Measurements from ENCODE around the gene NEU4. TPM values are rescaled to one million over a fixed set of nuclear protein-coding genes. Genes with fewer than 3 reads are reported as not detected.

The NEU4 gene
- total RNA-seq, 4 donors from 2014 or later: 3.0 to 119 (median 19.4) TPM

GRCh38 chr2:241841181-241842066 lies 32.4 kb downstream of the NEU4 start:
- no peak for DNase-seq
- no peak for ATAC-seq
- no peaks in the 10 kb centered on the region for H3K4me1 ChIP-seq
- H3K9me3 ChIP-seq: no peaks in the 10 kb centered on the region
- in situ Hi-C loops (cut with MboI; ENCODE audit: low sequenced_read_pairs in 4 of 4) (no loop called here), intact Hi-C loops (cut with DNase I; ENCODE audit: low total_unique reads) (no loop called here)
- H3K4me3 ChIP-seq: no peak overlapping the region
- TF ChIP-seq, protein P1, sequence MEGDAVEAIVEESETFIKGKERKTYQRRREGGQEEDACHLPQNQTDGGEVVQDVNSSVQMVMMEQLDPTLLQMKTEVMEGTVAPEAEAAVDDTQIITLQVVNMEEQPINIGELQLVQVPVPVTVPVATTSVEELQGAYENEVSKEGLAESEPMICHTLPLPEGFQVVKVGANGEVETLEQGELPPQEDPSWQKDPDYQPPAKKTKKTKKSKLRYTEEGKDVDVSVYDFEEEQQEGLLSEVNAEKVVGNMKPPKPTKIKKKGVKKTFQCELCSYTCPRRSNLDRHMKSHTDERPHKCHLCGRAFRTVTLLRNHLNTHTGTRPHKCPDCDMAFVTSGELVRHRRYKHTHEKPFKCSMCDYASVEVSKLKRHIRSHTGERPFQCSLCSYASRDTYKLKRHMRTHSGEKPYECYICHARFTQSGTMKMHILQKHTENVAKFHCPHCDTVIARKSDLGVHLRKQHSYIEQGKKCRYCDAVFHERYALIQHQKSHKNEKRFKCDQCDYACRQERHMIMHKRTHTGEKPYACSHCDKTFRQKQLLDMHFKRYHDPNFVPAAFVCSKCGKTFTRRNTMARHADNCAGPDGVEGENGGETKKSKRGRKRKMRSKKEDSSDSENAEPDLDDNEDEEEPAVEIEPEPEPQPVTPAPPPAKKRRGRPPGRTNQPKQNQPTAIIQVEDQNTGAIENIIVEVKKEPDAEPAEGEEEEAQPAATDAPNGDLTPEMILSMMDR (IDR thresholded peaks at IDR 0.05 in 4 of 5, conservative IDR thresholded peaks at IDR 0.05 in 1 of 5): no peak
- TF ChIP-seq POLR2A (IDR thresholded peaks at IDR 0.05): no peak
- no peak overlapping the region for H3K27ac ChIP-seq
- H3K27me3 ChIP-seq: peaks cover 0 to 7% (median 2%) of the 10 kb centered on the region in 3 donors
- no peaks in the 10 kb centered on the region for H3K36me3 ChIP-seq

GRCh38 chr2:241842067-241842415 lies 33.0 kb downstream of the NEU4 start:
- Histone ChIP-seq H3K9me3 (no peaks in the 10 kb centered on the region), H3K36me3 (no peaks in the 10 kb centered on the region), H3K27me3 (peaks cover 0 to 8% (median 4%) of the 10 kb centered on the region in 3 donors), H3K27ac (no peak overlapping the region), H3K4me1 (no peaks in the 10 kb centered on the region), H3K4me3 (no peak overlapping the region)
- intact Hi-C loops (cut with DNase I; ENCODE audit: low total_unique reads): no loop called here
- in situ Hi-C loops (cut with MboI; ENCODE audit: low sequenced_read_pairs in 4 of 4): no loop called here
- ATAC-seq (no peak), DNase-seq (no peak)
- TF ChIP-seq, protein P1 (IDR thresholded peaks at IDR 0.05 in 4 of 5, conservative IDR thresholded peaks at IDR 0.05 in 1 of 5): no peak
- TF ChIP-seq POLR2A (IDR thresholded peaks at IDR 0.05): no peak

DNA sequence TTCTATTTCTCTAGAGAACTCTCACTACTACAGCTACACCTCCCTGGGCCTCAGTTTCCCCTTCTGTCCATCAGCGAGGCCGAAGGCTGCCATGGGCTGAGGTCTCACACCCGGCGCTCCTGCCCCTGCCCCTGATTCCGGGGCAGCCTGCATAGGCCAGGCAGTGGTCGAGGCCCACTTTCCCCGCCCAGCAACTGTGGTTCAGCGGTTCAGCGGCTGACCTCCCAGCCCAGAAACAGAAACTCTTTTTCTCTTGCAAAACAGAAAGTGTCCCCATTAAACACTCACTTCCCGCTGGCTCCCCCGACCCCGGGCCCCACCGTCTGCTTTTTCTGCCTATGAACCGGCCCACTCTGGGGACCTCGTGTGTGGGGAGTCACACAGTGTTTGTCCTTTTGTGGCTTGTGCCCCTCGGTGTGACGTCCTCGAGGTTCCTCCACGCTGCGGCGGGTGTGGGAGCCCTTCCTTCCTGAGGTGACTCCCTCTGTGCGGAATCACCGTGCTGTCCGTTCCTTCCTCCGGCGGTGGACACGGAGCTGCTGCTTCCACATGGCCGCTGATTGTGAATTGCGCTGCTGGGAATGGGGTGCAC lies 33.7 kb downstream of the NEU4 start:
- no peaks in the 10 kb centered on the region for H3K36me3 ChIP-seq
- H3K4me1 ChIP-seq: no peaks in the 10 kb centered on the region
- intact Hi-C loops (cut with DNase I; ENCODE audit: low total_unique reads) (no loop called here), in situ Hi-C loops (cut with MboI; ENCODE audit: low sequenced_read_pairs in 4 of 4) (no loop called here)
- H3K27ac ChIP-seq: peak overlapping the region in 2 of 4 donors; percentile 17 to 42
- peak in 1 of 2 donors; percentile 13 for TF ChIP-seq POLR2A (IDR thresholded peaks at IDR 0.05)
- TF ChIP-seq, protein P1 (IDR thresholded peaks at IDR 0.05 in 4 of 5, conservative IDR thresholded peaks at IDR 0.05 in 1 of 5): no peak
- H3K27me3 ChIP-seq: peaks cover 0 to 4% (median 3%) of the 10 kb centered on the region in 3 donors
- ATAC-seq (peak; percentile 30 to 43), DNase-seq (peak in 1 of 2 donors; percentile 42)
- H3K4me3 ChIP-seq: no peak overlapping the region
- no peaks in the 10 kb centered on the region for H3K9me3 ChIP-seq

DNA sequence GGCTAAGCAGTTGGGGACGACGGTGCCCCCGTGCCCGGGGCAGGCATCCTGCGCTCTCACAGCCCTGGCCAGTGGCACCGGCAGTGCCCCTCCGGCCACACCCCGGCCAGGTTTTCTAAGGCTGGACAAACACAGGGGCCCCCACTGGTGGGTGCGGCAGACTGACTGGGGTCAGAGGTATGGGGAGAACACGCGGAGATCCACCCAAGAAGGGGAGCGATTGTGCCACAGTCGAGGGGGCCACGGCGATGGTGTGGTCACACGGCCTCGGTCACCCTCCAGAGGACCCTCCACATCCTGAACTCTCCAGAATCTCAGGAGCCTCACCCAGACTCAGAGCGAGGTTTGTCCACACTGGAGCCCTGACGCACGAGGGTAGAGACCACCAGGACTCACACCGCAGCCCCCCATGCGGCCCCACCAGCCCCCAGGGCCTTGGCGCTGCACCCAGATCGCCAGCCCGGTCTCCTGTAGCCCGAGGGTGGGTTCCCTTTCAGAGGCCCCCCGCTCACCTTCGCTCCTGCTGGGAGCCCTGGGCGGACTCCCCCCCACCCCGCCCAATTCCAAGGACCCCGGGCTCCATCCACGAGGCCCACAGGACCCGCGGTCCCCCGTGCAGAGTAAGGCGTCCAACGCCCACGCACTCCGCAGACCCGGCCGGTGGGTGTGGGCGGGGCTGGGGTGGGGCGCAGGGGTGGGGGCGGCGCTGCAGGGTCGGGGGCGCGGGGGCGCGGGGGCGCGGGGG lies 34.5 kb downstream of the NEU4 start:
- peak overlapping the region in 2 of 4 donors; percentile 19 to 42 for H3K4me3 ChIP-seq
- intact Hi-C loops (cut with DNase I; ENCODE audit: low total_unique reads): no loop called here

More for the DNA sequence above, 34.5 kb downstream of the NEU4 start:
- in situ Hi-C loops (cut with MboI; ENCODE audit: low sequenced_read_pairs in 4 of 4): no loop called here
- ATAC-seq: peak in 1 of 2 donors; percentile 14
- Histone ChIP-seq H3K27me3 (peaks cover 0 to 4% (median 3%) of the 10 kb centered on the region in 3 donors), H3K9me3 (no peaks in the 10 kb centered on the region), H3K36me3 (no peaks in the 10 kb centered on the region), H3K4me1 (no peaks in the 10 kb centered on the region), H3K27ac (peak overlapping the region in 3 of 4 donors; percentile 42 to 48 (median 44))
- no peak for TF ChIP-seq POLR2A (IDR thresholded peaks at IDR 0.05)
- TF ChIP-seq, protein P1 (IDR thresholded peaks at IDR 0.05 in 4 of 5, conservative IDR thresholded peaks at IDR 0.05 in 1 of 5): no peak
- no peak for DNase-seq

Measured in gastrocnemius medialis (tissue), 4 donors.